ENCODE data around the gene HLA-DOA.

Gene HLA-DOA

GRCh38 chr6:32962213-32962826 is 47.1 kb downstream of the HLA-DOA start:
- FAIRE-seq = no peak

- FAIRE-seq = no peak
Observed at GRCh38 chr6:32960563-32960962, 48.8 kb downstream of the HLA-DOA start.

GRCh38 chr6:32956176-32956575 is 53.2 kb downstream of the HLA-DOA start:
- FAIRE-seq = no peak

DNA sequence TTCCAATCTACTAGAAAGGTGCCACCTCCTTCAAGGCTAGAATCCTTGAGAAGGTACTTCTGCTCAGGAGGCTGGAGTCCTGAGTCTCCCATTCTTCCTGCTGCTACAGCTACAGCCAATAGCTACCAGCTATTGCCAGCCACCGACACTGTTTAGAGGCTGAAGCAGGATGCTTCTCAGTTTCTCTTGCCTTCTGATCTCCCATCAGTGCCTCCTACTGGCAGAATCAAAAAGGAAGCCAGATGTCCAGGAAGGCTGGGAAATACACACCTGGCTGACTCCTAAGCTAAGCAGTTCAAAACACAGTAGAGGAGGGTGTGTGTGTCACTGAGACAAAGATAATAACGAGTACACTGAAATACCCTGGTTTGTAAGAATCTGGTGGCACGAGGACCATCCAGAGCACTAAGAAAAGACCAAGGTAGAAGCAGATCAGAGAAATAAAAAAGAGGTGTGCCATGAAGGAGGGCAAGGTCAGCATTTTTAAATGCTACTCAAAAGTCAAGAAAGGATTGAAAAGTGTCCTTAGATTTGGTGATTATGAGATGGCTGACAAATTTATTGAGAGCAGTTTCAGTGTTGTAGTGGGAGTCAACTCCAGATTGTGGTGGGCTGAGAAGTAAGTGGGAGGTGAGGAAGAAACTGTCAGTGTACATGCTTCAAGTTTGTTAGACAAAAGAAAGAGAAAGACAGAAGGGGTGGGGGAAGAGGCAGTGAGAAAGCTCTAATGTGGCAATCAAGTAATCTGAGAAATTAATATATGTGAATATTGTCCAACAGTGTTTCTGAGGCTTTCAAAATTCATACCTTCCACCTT is 54.2 kb downstream of the HLA-DOA start:
- FAIRE-seq = no peak

DNA sequence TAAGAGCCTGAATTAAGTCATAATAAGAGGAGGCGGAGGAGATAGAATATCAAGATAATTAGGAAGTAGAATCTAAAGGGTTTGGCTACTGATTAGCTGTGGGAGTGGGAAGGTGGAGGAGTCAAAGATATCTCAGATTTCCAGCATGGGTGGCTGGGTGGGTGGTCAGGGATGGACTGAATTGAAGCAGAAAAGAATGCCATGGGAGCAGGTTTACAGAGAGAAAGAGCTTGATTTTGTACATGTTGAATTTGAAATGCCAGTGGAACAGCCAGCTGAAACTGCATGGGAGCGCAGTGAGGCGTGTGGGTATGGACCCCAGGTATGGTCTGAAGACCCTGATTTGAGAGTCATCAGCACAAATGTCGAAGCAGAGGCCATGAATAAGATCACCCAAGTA is 55.1 kb downstream of the HLA-DOA start:
- FAIRE-seq = no peak
